GM23338 (cell line): ENCODE data around the gene SCO2.

Experiments used
- STAT1 ChIP-seq: IDR thresholded peaks from one replicate; pipeline ENCODE4 v1.6.1; 2016; ENCODE audit warnings: antibody characterized with exemption; ENCODE audit not compliant: unreplicated experiment
- TF ChIP-seq, protein P1 (sequence below), 2 experiments: fragments of 200-600 bp in 1 of 2; sonication (generic) in 1 of 2; conservative IDR thresholded peaks; 2 replicates each; pipeline versions ENCODE4 v1.5.1 to v1.6.1; 2016 to 2017; ENCODE audit warnings: antibody characterized with exemption in 2 of 2, low read depth in 2 of 2, mild to moderate bottlenecking in 2 of 2, moderate library complexity in 1 of 2

DNA sequence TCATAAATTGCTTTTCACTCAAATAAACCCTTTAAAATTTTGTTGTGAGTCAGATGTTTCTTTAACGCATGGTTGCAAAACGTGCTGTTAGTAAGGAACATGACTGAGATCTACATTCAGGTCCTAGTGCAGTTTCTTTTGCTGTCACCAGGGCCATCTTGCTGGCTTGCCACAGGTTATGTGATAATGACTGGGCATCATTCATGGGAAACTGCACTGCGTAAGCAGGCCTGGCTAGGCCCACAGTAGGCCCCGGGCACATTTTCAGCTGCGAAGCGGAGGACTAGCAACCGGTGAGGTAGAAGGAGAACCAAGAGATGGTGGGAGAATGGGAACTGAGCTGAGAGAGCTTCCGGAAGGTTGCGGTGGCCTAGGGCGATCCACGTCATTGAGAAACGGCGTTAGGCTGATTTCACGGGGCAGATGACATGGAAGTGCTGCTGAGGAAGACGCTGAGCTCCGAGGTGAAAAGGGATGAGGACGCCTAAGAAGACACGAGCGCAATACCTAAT is 17.1 kb upstream of the SCO2 start:
- TF ChIP-seq, protein P1, sequence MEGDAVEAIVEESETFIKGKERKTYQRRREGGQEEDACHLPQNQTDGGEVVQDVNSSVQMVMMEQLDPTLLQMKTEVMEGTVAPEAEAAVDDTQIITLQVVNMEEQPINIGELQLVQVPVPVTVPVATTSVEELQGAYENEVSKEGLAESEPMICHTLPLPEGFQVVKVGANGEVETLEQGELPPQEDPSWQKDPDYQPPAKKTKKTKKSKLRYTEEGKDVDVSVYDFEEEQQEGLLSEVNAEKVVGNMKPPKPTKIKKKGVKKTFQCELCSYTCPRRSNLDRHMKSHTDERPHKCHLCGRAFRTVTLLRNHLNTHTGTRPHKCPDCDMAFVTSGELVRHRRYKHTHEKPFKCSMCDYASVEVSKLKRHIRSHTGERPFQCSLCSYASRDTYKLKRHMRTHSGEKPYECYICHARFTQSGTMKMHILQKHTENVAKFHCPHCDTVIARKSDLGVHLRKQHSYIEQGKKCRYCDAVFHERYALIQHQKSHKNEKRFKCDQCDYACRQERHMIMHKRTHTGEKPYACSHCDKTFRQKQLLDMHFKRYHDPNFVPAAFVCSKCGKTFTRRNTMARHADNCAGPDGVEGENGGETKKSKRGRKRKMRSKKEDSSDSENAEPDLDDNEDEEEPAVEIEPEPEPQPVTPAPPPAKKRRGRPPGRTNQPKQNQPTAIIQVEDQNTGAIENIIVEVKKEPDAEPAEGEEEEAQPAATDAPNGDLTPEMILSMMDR (conservative IDR thresholded peaks at IDR 0.05; ENCODE audit: low read depth in 2 of 2), result no peak
- no peak for TF ChIP-seq STAT1
